Tibial nerve (tissue), 3 donors: ENCODE data around the gene CCDC87.

Experiments
- CTCF ChIP-seq, 5 experiments: fragments of 200-600 bp in 3 of 5; fragments of 450-650 bp in 2 of 5; sonication (generic) in 3 of 5; IDR thresholded peaks; one replicate each; pipeline ENCODE4 v1.5.1; 2016 to 2019; ENCODE audit warnings: antibody characterized with exemption in 5 of 5, mild to moderate bottlenecking in 3 of 5, moderate library complexity in 2 of 5
- POLR2A ChIP-seq, 2 donors: fragments of 450-650 bp; IDR thresholded peaks; one replicate each; pipeline ENCODE4 v1.6.1; 2017; ENCODE audit warnings: antibody characterized with exemption in 2 of 2, mild to moderate bottlenecking in 2 of 2, moderate library complexity in 2 of 2

- TF ChIP-seq CTCF (IDR thresholded peaks at IDR 0.05) (peak in 1 of 5 experiments; percentile 20), POLR2A (IDR thresholded peaks at IDR 0.05) (peak in 1 of 2 donors; percentile 35)
Observed at GRCh38 chr11:66545701-66546367, 47.0 kb downstream of the CCDC87 start, which contains the start of gene ZDHHC24.
